Ovary (tissue), 3 donors: ENCODE measurements around the gene ERMARD.

Source experiments
- CTCF ChIP-seq, 3 donors: fragments of 450-650 bp in 2 of 3; fragments of 200-600 bp in 1 of 3; IDR thresholded peaks; one replicate each; pipeline versions ENCODE4 v1.5.1 to v1.8.0; 2016 to 2022; ENCODE audit warnings: antibody characterized with exemption in 3 of 3, mild to moderate bottlenecking in 1 of 3
- EP300 ChIP-seq: sonication (generic); formaldehyde crosslinking; IDR thresholded peaks from one replicate; pipeline ENCODE4 v1.6.1; 2017; ENCODE audit warnings: antibody characterized with exemption
- POLR2A ChIP-seq: fragments of 450-650 bp; IDR thresholded peaks from one replicate; pipeline ENCODE4 v1.6.1; 2017; ENCODE audit warnings: antibody characterized with exemption, mild to moderate bottlenecking, moderate library complexity
- donor health status: DM: no; HTN: no; CAD: no.

GRCh38 chr6:169811521-169812256 lies 60.3 kb downstream of the ERMARD start:
- no peak for TF ChIP-seq POLR2A
- no peak for TF ChIP-seq CTCF (IDR thresholded peaks at IDR 0.05)
- no peak for TF ChIP-seq EP300
